GM18870 (cell line): ENCODE measurements around the gene GCNT2.
"Not testable (repeated sequence)": the region's sequence is repeated elsewhere in the genome, so short reads cannot be mapped to it uniquely, and the experiment has no call there.

Experiments used
- ATAC-seq: cut with Tn5 transposase; IDR thresholded peaks from one replicate; pipeline ENCODE4 v1.9.1; 2021; ENCODE audit warnings: moderate library complexity; ENCODE audit not compliant: unreplicated experiment

GCNT2 gene

GRCh38 chr6:10521104-10521808 is at the start of gene GCNT2:
Gene GCNT2 (plus strand): TSS chr6:10521351. CDS start chr6:10528912, 7,561 bp downstream.
- ATAC-seq = peak; percentile 47

GRCh38 chr6:10472634-10473033 is 48.5 kb upstream of the GCNT2 start:
- ATAC-seq = no peak

- peak; percentile 70 for ATAC-seq
Observed at GRCh38 chr6:10478187-10479040, 42.7 kb upstream of the GCNT2 start.

- no peak for ATAC-seq
Observed at GRCh38 chr6:10479939-10480700, 41.0 kb upstream of the GCNT2 start.

GRCh38 chr6:10481101-10481500 is 40.0 kb upstream of the GCNT2 start:
- ATAC-seq = no peak

- no peak for ATAC-seq
Observed at GRCh38 chr6:10482636-10483257, 38.4 kb upstream of the GCNT2 start.

- ATAC-seq = no peak
Observed at GRCh38 chr6:10484912-10485311, 36.2 kb upstream of the GCNT2 start.

- no peak for ATAC-seq
Observed at GRCh38 chr6:10485406-10485805, 35.7 kb upstream of the GCNT2 start.

GRCh38 chr6:10486215-10486614 is 34.9 kb upstream of the GCNT2 start:
- no peak for ATAC-seq

GRCh38 chr6:10486944-10487588 is 34.1 kb upstream of the GCNT2 start:
- ATAC-seq = not testable (repeated sequence)

GRCh38 chr6:10487668-10488327 is 33.4 kb upstream of the GCNT2 start:
- ATAC-seq = no peak

- no peak for ATAC-seq
Observed at GRCh38 chr6:10491463-10491862, 29.7 kb upstream of the GCNT2 start.

GRCh38 chr6:10491905-10492304 is 29.2 kb upstream of the GCNT2 start:
- not testable (repeated sequence) for ATAC-seq

- ATAC-seq = no peak
Observed at GRCh38 chr6:10495029-10495428, 26.1 kb upstream of the GCNT2 start.

GRCh38 chr6:10505529-10505928 is 15.6 kb upstream of the GCNT2 start:
- no peak for ATAC-seq

GRCh38 chr6:10507298-10507697 is 13.9 kb upstream of the GCNT2 start:
- no peak for ATAC-seq

GRCh38 chr6:10507715-10508114 is 13.4 kb upstream of the GCNT2 start:
- ATAC-seq = no peak

GRCh38 chr6:10510592-10511367 is 10.4 kb upstream of the GCNT2 start:
- peak; percentile 81 for ATAC-seq

GRCh38 chr6:10511477-10511876 is 9.7 kb upstream of the GCNT2 start:
- ATAC-seq = no peak
